Choroid plexus epithelial cell (primary cell): Measurements from ENCODE around the gene ADAMTS9.
A peak's percentile ranks its signal among the peaks of the same experiment; 100 is the strongest.

Experiments used
- DNase-seq: peaks from one replicate; pipeline ENCODE4 v3.0.0-alpha.2; 2010; ENCODE audit warnings: low read depth
- H3K4me3 ChIP-seq: 2 replicates; pipeline ENCODE4 v1.5.1; 2011; ENCODE audit warnings: low read depth, mild to moderate bottlenecking, control low read depth, low read length, moderate library complexity
- CTCF ChIP-seq: conservative IDR thresholded peaks from 2 replicates; pipeline ENCODE4 v1.5.1; 2011; ENCODE audit warnings: low read depth, mild to moderate bottlenecking, control low read depth, inconsistent platforms, low read length, moderate library complexity

Gene ADAMTS9

DNA sequence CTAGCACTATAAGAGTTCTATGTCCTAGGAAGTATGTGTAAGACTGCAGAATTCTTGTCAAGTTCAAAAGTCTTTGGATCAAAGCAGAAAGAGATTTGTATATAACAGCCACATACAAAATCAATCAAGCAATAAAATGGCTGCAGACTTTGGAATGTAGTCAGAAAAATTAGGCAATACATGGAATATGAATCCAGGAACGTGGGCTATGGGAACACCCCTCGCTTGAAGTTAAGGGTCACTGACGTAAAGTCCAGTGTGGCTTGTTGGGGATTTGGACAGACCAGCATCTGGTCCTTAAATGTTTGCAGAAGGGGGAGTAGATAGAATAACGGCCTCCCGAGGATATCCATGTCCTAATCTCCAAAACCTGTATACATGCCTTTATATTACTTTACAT is 178.6 kb downstream of the ADAMTS9 start:
- no peak overlapping the region for H3K4me3 ChIP-seq
- no peak for TF ChIP-seq CTCF
- no peak for DNase-seq

GRCh38 chr3:64508140-64508539 is 179.7 kb downstream of the ADAMTS9 start:
- H3K4me3 ChIP-seq: no peak overlapping the region
- TF ChIP-seq CTCF: no peak
- DNase-seq: no peak

- no peak overlapping the region for H3K4me3 ChIP-seq
- no peak for DNase-seq
- TF ChIP-seq CTCF: no peak
These were observed 181.5 kb downstream of the ADAMTS9 start for GRCh38 chr3:64506255-64506654.

DNA sequence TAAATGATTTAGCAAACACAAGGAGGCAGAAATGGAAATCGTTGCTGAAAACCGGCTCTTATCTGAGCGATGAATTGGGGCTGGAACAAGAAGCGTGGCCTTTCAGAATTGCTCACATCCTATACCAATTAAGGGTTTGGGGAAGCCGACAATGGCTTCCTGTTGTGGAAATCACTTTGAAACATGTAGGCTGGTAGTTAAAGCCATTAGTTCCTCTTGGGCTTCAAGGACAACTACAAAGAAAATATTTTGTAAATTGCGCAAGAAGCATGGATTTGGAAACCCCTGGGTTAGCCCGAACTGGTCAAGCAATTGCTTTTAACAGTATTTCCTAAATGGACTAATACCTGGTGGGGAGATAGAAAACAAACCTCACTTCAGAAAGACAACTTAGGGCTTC is 182.4 kb downstream of the ADAMTS9 start:
- no peak for DNase-seq
- no peak overlapping the region for H3K4me3 ChIP-seq
- TF ChIP-seq CTCF: no peak

DNA sequence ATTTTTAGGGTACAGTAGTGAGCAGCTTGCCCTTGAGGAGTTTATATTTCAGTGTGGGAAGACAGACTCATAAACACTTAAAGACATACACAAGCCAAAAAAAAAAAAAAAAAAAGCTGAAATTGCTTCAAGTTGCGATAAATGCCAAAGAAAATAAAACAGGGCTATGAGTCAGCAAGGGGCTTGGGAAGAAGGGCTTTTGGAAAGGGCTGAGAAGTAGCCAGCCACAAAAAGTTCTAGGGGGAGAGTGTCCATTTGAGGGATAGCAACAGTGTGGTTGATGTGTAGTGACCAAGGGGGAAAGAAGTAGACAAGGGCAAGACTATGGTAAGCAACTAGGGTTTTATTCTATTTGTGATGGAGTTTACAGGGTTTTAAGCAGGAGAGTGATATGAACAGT is 185.5 kb downstream of the ADAMTS9 start:
- DNase-seq: peak; percentile 86
- no peak overlapping the region for H3K4me3 ChIP-seq
- TF ChIP-seq CTCF: no peak

GRCh38 chr3:64501298-64501906 is 186.4 kb downstream of the ADAMTS9 start:
- TF ChIP-seq CTCF: no peak
- DNase-seq: peak; percentile 81
- H3K4me3 ChIP-seq: no peak overlapping the region

GRCh38 chr3:64496786-64497490 is 190.9 kb downstream of the ADAMTS9 start:
- peak; percentile 24 for TF ChIP-seq CTCF
- no peak overlapping the region for H3K4me3 ChIP-seq
- DNase-seq: no peak
